ENCODE measurements around the gene NKX3-2.
"Not testable (repeated sequence)": the region's sequence is repeated elsewhere in the genome, so short reads cannot be mapped to it uniquely, and the experiment has no call there.

NKX3-2 gene

GRCh38 chr4:13560111-13560510 lies 15.8 kb upstream of the NKX3-2 start:
- not testable (repeated sequence) for H3K27me3 ChIP-seq (ENCODE audit: insufficient read depth, low read length); H3K36me3 ChIP-seq (ENCODE audit: insufficient read depth, low read length); H3K79me2 ChIP-seq (ENCODE audit: control insufficient read depth, insufficient read depth, low read length, unreplicated experiment); H3K27ac ChIP-seq (ENCODE audit: low read depth, low read length); H3K4me3 ChIP-seq (ENCODE audit: low read depth, low read length); H2AFZ ChIP-seq (ENCODE audit: low read length, unreplicated experiment)
- peaks cover 18% of the 10 kb centered on the region for H3K4me1 ChIP-seq (ENCODE audit: control insufficient read depth, insufficient read depth, low read length, unreplicated experiment)

GRCh38 chr4:13559413-13559812 lies 15.1 kb upstream of the NKX3-2 start:
- Histone ChIP-seq H2AFZ (ENCODE audit: low read length, unreplicated experiment) (no peak overlapping the region), H3K27me3 (ENCODE audit: insufficient read depth, low read length) (0 out of 2 replicates have a peak, but pooled peaks cover 2% of the 10 kb centered on the region), H3K4me3 (ENCODE audit: low read depth, low read length) (no peak overlapping the region; the same call in 1 of the 2 replicates), H3K27ac (ENCODE audit: low read depth, low read length) (peak overlapping the region; percentile 60), H3K79me2 (ENCODE audit: control insufficient read depth, insufficient read depth, low read length, unreplicated experiment) (no peaks in the 10 kb centered on the region), H3K4me1 (ENCODE audit: control insufficient read depth, insufficient read depth, low read length, unreplicated experiment) (peaks cover 18% of the 10 kb centered on the region), H3K36me3 (ENCODE audit: insufficient read depth, low read length) (no peaks in the 10 kb centered on the region)

GRCh38 chr4:13558881-13559280 lies 14.6 kb upstream of the NKX3-2 start:
- Histone ChIP-seq H3K79me2 (ENCODE audit: control insufficient read depth, insufficient read depth, low read length, unreplicated experiment) (no peaks in the 10 kb centered on the region), H3K4me1 (ENCODE audit: control insufficient read depth, insufficient read depth, low read length, unreplicated experiment) (peaks cover 18% of the 10 kb centered on the region), H3K4me3 (ENCODE audit: low read depth, low read length) (no peak overlapping the region; the same call in 1 of the 2 replicates), H3K27ac (ENCODE audit: low read depth, low read length) (peak overlapping the region; percentile 60), H3K27me3 (ENCODE audit: insufficient read depth, low read length) (0 out of 2 replicates have a peak, but pooled peaks cover 7% of the 10 kb centered on the region), H3K36me3 (ENCODE audit: insufficient read depth, low read length) (no peaks in the 10 kb centered on the region), H2AFZ (ENCODE audit: low read length, unreplicated experiment) (no peak overlapping the region)

- Histone ChIP-seq H3K27me3 (ENCODE audit: insufficient read depth, low read length) (peaks cover 36% of the 10 kb centered on the region), H3K4me1 (ENCODE audit: control insufficient read depth, insufficient read depth, low read length, unreplicated experiment) (peaks cover 18% of the 10 kb centered on the region), H3K79me2 (ENCODE audit: control insufficient read depth, insufficient read depth, low read length, unreplicated experiment) (no peaks in the 10 kb centered on the region), H3K36me3 (ENCODE audit: insufficient read depth, low read length) (no peaks in the 10 kb centered on the region), H2AFZ (ENCODE audit: low read length, unreplicated experiment) (no peak overlapping the region), H3K4me3 (ENCODE audit: low read depth, low read length) (no peak overlapping the region), H3K27ac (ENCODE audit: low read depth, low read length) (no peak overlapping the region)
These were observed 11.0 kb upstream of the NKX3-2 start for GRCh38 chr4:13555325-13555724.

- H3K4me3 ChIP-seq (ENCODE audit: low read depth, low read length): no peak overlapping the region
- no peaks in the 10 kb centered on the region for H3K4me1 ChIP-seq (ENCODE audit: control insufficient read depth, insufficient read depth, low read length, unreplicated experiment)
- H2AFZ ChIP-seq (ENCODE audit: low read length, unreplicated experiment): no peak overlapping the region
- H3K27me3 ChIP-seq (ENCODE audit: insufficient read depth, low read length): peaks cover 53% of the 10 kb centered on the region
- no peaks in the 10 kb centered on the region for H3K36me3 ChIP-seq (ENCODE audit: insufficient read depth, low read length)
- no peak overlapping the region for H3K27ac ChIP-seq (ENCODE audit: low read depth, low read length)
- no peaks in the 10 kb centered on the region for H3K79me2 ChIP-seq (ENCODE audit: control insufficient read depth, insufficient read depth, low read length, unreplicated experiment)
These were observed 8.8 kb upstream of the NKX3-2 start for GRCh38 chr4:13553081-13553480.

- Histone ChIP-seq H3K27ac (ENCODE audit: low read depth, low read length) (no peak overlapping the region), H3K36me3 (ENCODE audit: insufficient read depth, low read length) (no peaks in the 10 kb centered on the region), H3K4me3 (ENCODE audit: low read depth, low read length) (peak overlapping the region; percentile 82), H2AFZ (ENCODE audit: low read length, unreplicated experiment) (peak overlapping the region; percentile 90), H3K79me2 (ENCODE audit: control insufficient read depth, insufficient read depth, low read length, unreplicated experiment) (no peaks in the 10 kb centered on the region), H3K27me3 (ENCODE audit: insufficient read depth, low read length) (peaks cover 78% of the 10 kb centered on the region), H3K4me1 (ENCODE audit: control insufficient read depth, insufficient read depth, low read length, unreplicated experiment) (no peaks in the 10 kb centered on the region)
These were observed 4.8 kb upstream of the NKX3-2 start for GRCh38 chr4:13548984-13549546.

- no peaks in the 10 kb centered on the region for H3K36me3 ChIP-seq (ENCODE audit: insufficient read depth, low read length)
- H3K4me3 ChIP-seq (ENCODE audit: low read depth, low read length): peak overlapping the region; percentile 82
- no peak overlapping the region for H3K27ac ChIP-seq (ENCODE audit: low read depth, low read length)
- peaks cover 83% of the 10 kb centered on the region for H3K27me3 ChIP-seq (ENCODE audit: insufficient read depth, low read length)
- H3K79me2 ChIP-seq (ENCODE audit: control insufficient read depth, insufficient read depth, low read length, unreplicated experiment): no peaks in the 10 kb centered on the region
- H3K4me1 ChIP-seq (ENCODE audit: control insufficient read depth, insufficient read depth, low read length, unreplicated experiment): no peaks in the 10 kb centered on the region
- no peak overlapping the region for H2AFZ ChIP-seq (ENCODE audit: low read length, unreplicated experiment)
These were observed 4.0 kb upstream of the NKX3-2 start for GRCh38 chr4:13548059-13548983.

GRCh38 chr4:13547485-13548041 lies 3.3 kb upstream of the NKX3-2 start:
- Histone ChIP-seq H3K27me3 (ENCODE audit: insufficient read depth, low read length) (peaks cover 83% of the 10 kb centered on the region), H2AFZ (ENCODE audit: low read length, unreplicated experiment) (peak overlapping the region; percentile 40), H3K27ac (ENCODE audit: low read depth, low read length) (no peak overlapping the region)

GRCh38 chr4:13546941-13547484 lies 2.7 kb upstream of the NKX3-2 start:
- Histone ChIP-seq H3K36me3 (ENCODE audit: insufficient read depth, low read length) (no peaks in the 10 kb centered on the region), H2AFZ (ENCODE audit: low read length, unreplicated experiment) (peak overlapping the region; percentile 40), H3K27ac (ENCODE audit: low read depth, low read length) (no peak overlapping the region), H3K4me1 (ENCODE audit: control insufficient read depth, insufficient read depth, low read length, unreplicated experiment) (no peaks in the 10 kb centered on the region), H3K27me3 (ENCODE audit: insufficient read depth, low read length) (peaks cover 83% of the 10 kb centered on the region), H3K79me2 (ENCODE audit: control insufficient read depth, insufficient read depth, low read length, unreplicated experiment) (no peaks in the 10 kb centered on the region), H3K4me3 (ENCODE audit: low read depth, low read length) (peak overlapping the region; percentile 70)

More at GRCh38 chr4:13547485-13548041, 3.3 kb upstream of the NKX3-2 start:
- Histone ChIP-seq H3K36me3 (ENCODE audit: insufficient read depth, low read length) (no peaks in the 10 kb centered on the region), H3K4me1 (ENCODE audit: control insufficient read depth, insufficient read depth, low read length, unreplicated experiment) (no peaks in the 10 kb centered on the region), H3K79me2 (ENCODE audit: control insufficient read depth, insufficient read depth, low read length, unreplicated experiment) (no peaks in the 10 kb centered on the region), H3K4me3 (ENCODE audit: low read depth, low read length) (peak overlapping the region; percentile 70)

GRCh38 chr4:13546142-13546940 lies 2.0 kb upstream of the NKX3-2 start:
- no peak overlapping the region for H2AFZ ChIP-seq (ENCODE audit: low read length, unreplicated experiment)
- peak overlapping the region; percentile 70; the same call in 1 of the 2 replicates for H3K4me3 ChIP-seq (ENCODE audit: low read depth, low read length)
- H3K36me3 ChIP-seq (ENCODE audit: insufficient read depth, low read length): no peaks in the 10 kb centered on the region
- no peak overlapping the region for H3K27ac ChIP-seq (ENCODE audit: low read depth, low read length)
- no peaks in the 10 kb centered on the region for H3K79me2 ChIP-seq (ENCODE audit: control insufficient read depth, insufficient read depth, low read length, unreplicated experiment)
- peaks cover 84% of the 10 kb centered on the region for H3K27me3 ChIP-seq (ENCODE audit: insufficient read depth, low read length)
- no peaks in the 10 kb centered on the region for H3K4me1 ChIP-seq (ENCODE audit: control insufficient read depth, insufficient read depth, low read length, unreplicated experiment)

Measured in ACC112 (cell line).